T-cell (primary cell): ENCODE results near the gene PRKCB. TPM values are rescaled to one million over a fixed set of nuclear protein-coding genes. Genes with fewer than 3 reads are reported as not detected.

Experiments
- ATAC-seq, 4 experiments: fragments of 200-7000 bp in 3 of 4; fragments of 150-1000 bp in 1 of 4; cut with Tn5 transposase; replicated peaks in 1 of 4; 1 replicate in 3 of 4; 2 replicates in 1 of 4; pipeline ENCODE4 v1.10.0; 2021; ENCODE audit warnings: moderate library complexity in 3 of 4, mild to moderate bottlenecking in 2 of 4, moderate number of reproducible peaks in 1 of 4
- CTCF ChIA-PET, 2 donors: fragments of 300-600 bp; sonication (Branson Sonifier 250); formaldehyde crosslinking; loops; one replicate each; lab custom pipeline; 2022; ENCODE audit warnings: antibody characterized with exemption in 2 of 2; lab: Charles Lee
- POLR2A ChIA-PET, 2 donors: fragments of 300-600 bp; sonication (Branson Sonifier 250); formaldehyde crosslinking; loops; one replicate each; lab custom pipeline; 2022; ENCODE audit warnings: antibody characterized with exemption in 2 of 2; lab: Charles Lee
- DNase-seq, 35 experiments: peaks; one replicate each; pipeline versions ENCODE4 v3.0.0 to v3.0.0-alpha.2; 2013 to 2023
- H3K27ac ChIP-seq: one replicate; pipeline ENCODE4 v1.5.1; 2013; ENCODE audit warnings: low read length
- H3K27me3 ChIP-seq, 2 experiments: replicated peaks in 1 of 2; 1 replicate in 1 of 2; 2 replicates in 1 of 2; pipeline versions ENCODE4 v1.6.1 to v1.7.0; 2013; ENCODE audit warnings: low read length in 1 of 2, mixed read lengths in 1 of 2; ENCODE audit not compliant: control insufficient read depth in 2 of 2, insufficient read depth in 2 of 2; ENCODE audit errors: extremely low read depth in 1 of 2
- H3K36me3 ChIP-seq, 2 donors: 1 replicate in 1 of 2; 2 replicates in 1 of 2; pipeline versions ENCODE4 v1.6.1 to v1.7.0; 2013; ENCODE audit warnings: low read length in 1 of 2; ENCODE audit not compliant: control insufficient read depth in 2 of 2, insufficient read depth in 1 of 2; ENCODE audit errors: extremely low read depth in 1 of 2
- H3K4me1 ChIP-seq, 2 experiments: 1 replicate in 1 of 2; 2 replicates in 1 of 2; pipeline versions ENCODE4 v1.6.1 to v1.7.0; 2013; ENCODE audit warnings: low read length in 2 of 2, mixed read lengths in 1 of 2; ENCODE audit not compliant: insufficient read depth in 2 of 2, control insufficient read depth in 1 of 2; ENCODE audit errors: extremely low read depth in 1 of 2
- H3K4me3 ChIP-seq, 2 donors: 1 replicate in 1 of 2; 2 replicates in 1 of 2; pipeline versions ENCODE4 v1.5.1 to v1.7.0; 2013; ENCODE audit warnings: mild to moderate bottlenecking in 2 of 2, low read length in 1 of 2, moderate library complexity in 1 of 2; ENCODE audit not compliant: control insufficient read depth in 1 of 2; ENCODE audit errors: extremely low read depth in 1 of 2
- H3K9me3 ChIP-seq: 2 replicates; pipeline ENCODE4 v1.7.0; 2013
- H3K27ac Mint-ChIP-seq, 2 donors: one replicate each; pipeline ENCODE4 v1.8.0; 2020 to 2021; ENCODE audit warnings: mild to moderate bottlenecking in 2 of 2, mixed read lengths in 2 of 2
- H3K27me3 Mint-ChIP-seq, 2 donors: one replicate each; pipeline ENCODE4 v1.8.0; 2021 to 2022; ENCODE audit warnings: mixed read lengths in 2 of 2
- H3K36me3 Mint-ChIP-seq: one replicate; pipeline ENCODE4 v1.8.0; 2021; ENCODE audit warnings: mixed read lengths
- H3K4me1 Mint-ChIP-seq, 3 donors: one replicate each; pipeline ENCODE4 v1.8.0; 2020 to 2022; ENCODE audit warnings: mixed read lengths in 3 of 3, mild to moderate bottlenecking in 1 of 3
- H3K4me3 Mint-ChIP-seq, 3 donors: one replicate each; pipeline ENCODE4 v1.8.0; 2020 to 2022; ENCODE audit warnings: mild to moderate bottlenecking in 3 of 3, mixed read lengths in 3 of 3, moderate library complexity in 3 of 3
- H3K9me3 Mint-ChIP-seq, 3 donors: one replicate each; pipeline ENCODE4 v1.8.0; 2020 to 2022; ENCODE audit warnings: mixed read lengths in 3 of 3
- WGBS: methylation state at CpG from one replicate; pipeline ENCODE4 v1.1.5; 2013; ENCODE audit warnings: missing lambda C conversion rate; ENCODE audit not compliant: insufficient coverage; 5-methylcytosine and 5-hydroxymethylcytosine counted together
- total RNA-seq, 35 experiments: library from RNA in 6 of 35; stranded (reverse) in 6 of 35; fragments of 120-200 nt in 1 of 35; gene quantifications; one replicate each; pipeline versions ENCODE4 v1.2.1 to v1.2.4 and lab custom pipeline; 2013 to 2026

Gene PRKCB
- total RNA-seq, 5 donors from 2014 or later (not counting 1 experiment from before 2014, with no cell fraction given): 84.7 to 114 (median 105) TPM

- H3K9me3 ChIP-seq: no peaks in the 10 kb centered on the region
- peak in 1 of 35 experiments; percentile 10 for DNase-seq
- Mint-ChIP-seq H3K36me3 (peaks cover 3% of the 10 kb centered on the region), H3K9me3 (no peaks in the 10 kb centered on the region), H3K4me1 (peaks cover 73 to 75% (median 75%) of the 10 kb centered on the region in 3 donors), H3K27ac (peak overlapping the region; percentile 73 to 90), H3K4me3 (peak overlapping the region; percentile 85 to 96 (median 94)), H3K27me3 (no peaks in the 10 kb centered on the region)
- H3K27me3 ChIP-seq: no peaks in the 10 kb centered on the region
- 17% methylated on average over 3 of the region's 16 CpGs for WGBS
- ATAC-seq: no peak
- peak overlapping the region; percentile 31 for H3K27ac ChIP-seq
- ChIA-PET CTCF (interaction anchor here (0.6 to 0.9 kb wide), 2 partner anchors 35 kb away, joined by 3 read pairs; no protein-coding TSS in a partner anchor), POLR2A (no interaction called here)
- peak overlapping the region; percentile 80 to 83 for H3K4me3 ChIP-seq
- peaks cover 29 to 67% of the 10 kb centered on the region in 2 experiments for H3K4me1 ChIP-seq
- peaks cover 3% of the 10 kb centered on the region in 2 donors for H3K36me3 ChIP-seq
These were observed 1.9 kb downstream of the PRKCB start for GRCh38 chr16:23837553-23838308.

- CTCF ChIA-PET: interaction anchor here in 1 of 2 donors (0.9 kb wide), 1 partner anchor 36 kb away, joined by 3 read pairs; no protein-coding TSS in a partner anchor
- Histone ChIP-seq H3K27me3 (no peaks in the 10 kb centered on the region), H3K4me1 (peaks cover 28 to 64% of the 10 kb centered on the region in 2 experiments), H3K9me3 (no peaks in the 10 kb centered on the region), H3K36me3 (peaks cover 3% of the 10 kb centered on the region in 2 donors), H3K27ac (no peak overlapping the region), H3K4me3 (peak overlapping the region in 1 of 2 donors; percentile 83)
- Mint-ChIP-seq H3K36me3 (peaks cover 5% of the 10 kb centered on the region), H3K27ac (peak overlapping the region; percentile 73 to 90), H3K4me1 (peaks cover 75 to 76% (median 76%) of the 10 kb centered on the region in 3 donors), H3K4me3 (peak overlapping the region; percentile 85 to 96 (median 94)), H3K27me3 (no peaks in the 10 kb centered on the region), H3K9me3 (no peaks in the 10 kb centered on the region)
- DNase-seq (no peak), ATAC-seq (no peak)
- WGBS: 41% methylated on average over 6 of the region's 9 CpGs
- POLR2A ChIA-PET: no interaction called here
These were observed 2.8 kb downstream of the PRKCB start for GRCh38 chr16:23838485-23839142.

- no peak for DNase-seq
- POLR2A ChIA-PET: no interaction called here
- Histone ChIP-seq H3K9me3 (no peaks in the 10 kb centered on the region), H3K27ac (no peak overlapping the region), H3K4me1 (peaks cover 15 to 54% of the 10 kb centered on the region in 2 experiments), H3K36me3 (peaks cover 3 to 7% of the 10 kb centered on the region in 2 donors), H3K4me3 (no peak overlapping the region), H3K27me3 (no peaks in the 10 kb centered on the region)
- H3K27me3 Mint-ChIP-seq: no peaks in the 10 kb centered on the region
- no peaks in the 10 kb centered on the region for H3K9me3 Mint-ChIP-seq
- WGBS: no CpG with 5 or more reads among the region's 3 CpGs
- CTCF ChIA-PET: interaction anchor here in 1 of 2 donors (1.1 kb wide), 1 partner anchor 170 kb away, joined by 3 read pairs; no protein-coding TSS in a partner anchor
- H3K36me3 Mint-ChIP-seq: peaks cover 16% of the 10 kb centered on the region
- H3K27ac Mint-ChIP-seq: peak overlapping the region; percentile 83 to 90
- H3K4me1 Mint-ChIP-seq: peaks cover 64 to 71% (median 70%) of the 10 kb centered on the region in 3 donors
- no peak for ATAC-seq
- peak overlapping the region; percentile 21 to 85 (median 25) for H3K4me3 Mint-ChIP-seq
These were observed 4.5 kb downstream of the PRKCB start for GRCh38 chr16:23840310-23840709.

GRCh38 chr16:23842137-23842600 is 6.4 kb downstream of the PRKCB start:
- Mint-ChIP-seq H3K9me3 (no peaks in the 10 kb centered on the region), H3K36me3 (peaks cover 16% of the 10 kb centered on the region), H3K4me1 (peaks cover 74 to 80% (median 78%) of the 10 kb centered on the region in 3 donors), H3K4me3 (no peak overlapping the region), H3K27ac (peak overlapping the region; percentile 30 to 87), H3K27me3 (no peaks in the 10 kb centered on the region)
- Histone ChIP-seq H3K4me3 (no peak overlapping the region), H3K9me3 (no peaks in the 10 kb centered on the region), H3K36me3 (peaks cover 3 to 7% of the 10 kb centered on the region in 2 donors), H3K4me1 (peaks cover 14 to 45% of the 10 kb centered on the region in 2 experiments), H3K27ac (peak overlapping the region; percentile 8), H3K27me3 (no peaks in the 10 kb centered on the region)
- ATAC-seq (no peak), DNase-seq (no peak)
- WGBS: 20% methylated on average over 1 of the region's 3 CpGs
- CTCF ChIA-PET: no interaction called here
- POLR2A ChIA-PET: interaction anchor here in 1 of 2 donors (0.6 kb wide), 1 partner anchor 47 kb away, joined by 3 read pairs; no protein-coding TSS in a partner anchor

GRCh38 chr16:23843143-23843542 is 7.4 kb downstream of the PRKCB start:
- peaks cover 16% of the 10 kb centered on the region for H3K36me3 Mint-ChIP-seq
- H3K4me3 ChIP-seq: no peak overlapping the region

GRCh38 chr16:23847251-23847650 is 11.5 kb downstream of the PRKCB start:
- ChIA-PET POLR2A (no interaction called here), CTCF (interaction anchor here in 1 of 2 donors (0.5 to 0.7 kb wide), 3 partner anchors 16 to 1038 kb away, joined by 3 to 9 read pairs (median 3); no protein-coding TSS in a partner anchor)
- no peaks in the 10 kb centered on the region for H3K27me3 ChIP-seq
- H3K36me3 ChIP-seq: peaks cover 0 to 4% of the 10 kb centered on the region in 2 donors
- no peaks in the 10 kb centered on the region for H3K9me3 ChIP-seq
- H3K9me3 Mint-ChIP-seq: no peaks in the 10 kb centered on the region
- ATAC-seq: no peak
- 88% methylated on average over 1 of the region's 3 CpGs for WGBS
- peak overlapping the region in 1 of 3 donors; percentile 41 for H3K4me3 Mint-ChIP-seq
- peaks cover 20% of the 10 kb centered on the region in 2 experiments for H3K4me1 ChIP-seq
- H3K4me3 ChIP-seq: no peak overlapping the region
- peaks cover 76 to 87% (median 82%) of the 10 kb centered on the region in 3 donors for H3K4me1 Mint-ChIP-seq
- peaks cover 26% of the 10 kb centered on the region for H3K36me3 Mint-ChIP-seq
- H3K27me3 Mint-ChIP-seq: no peaks in the 10 kb centered on the region
- peak overlapping the region; percentile 45 for H3K27ac ChIP-seq
- peak overlapping the region; percentile 29 to 63 for H3K27ac Mint-ChIP-seq
- DNase-seq: no peak

More at GRCh38 chr16:23843143-23843542, 7.4 kb downstream of the PRKCB start:
- POLR2A ChIA-PET: interaction anchor here in 1 of 2 donors (0.6 kb wide), 1 partner anchor 46 kb away, joined by 3 read pairs; no protein-coding TSS in a partner anchor
- H3K4me3 Mint-ChIP-seq: no peak overlapping the region
- ATAC-seq (no peak), DNase-seq (no peak)
- peak overlapping the region; percentile 65 to 76 for H3K27ac Mint-ChIP-seq
- no peaks in the 10 kb centered on the region for H3K9me3 Mint-ChIP-seq
- no CpG with 5 or more reads among the region's 4 CpGs for WGBS
- peaks cover 12 to 41% of the 10 kb centered on the region in 2 experiments for H3K4me1 ChIP-seq
- no peak overlapping the region for H3K27ac ChIP-seq
- H3K4me1 Mint-ChIP-seq: peaks cover 73 to 80% (median 78%) of the 10 kb centered on the region in 3 donors
- peaks cover 3 to 7% of the 10 kb centered on the region in 2 donors for H3K36me3 ChIP-seq
- H3K9me3 ChIP-seq: no peaks in the 10 kb centered on the region
- no peaks in the 10 kb centered on the region for H3K27me3 ChIP-seq
- H3K27me3 Mint-ChIP-seq: no peaks in the 10 kb centered on the region
- CTCF ChIA-PET: interaction anchor here (0.6 to 0.8 kb wide), 2 partner anchors 40 to 199 kb away, joined by 4 to 5 read pairs; no protein-coding TSS in a partner anchor
